Trophoblast cell (in vitro differentiated cells and primary cell): ENCODE measurements around the gene NCS1.

ENCODE experiments used
- DNase-seq, 2 donors: peaks; one replicate each; pipeline ENCODE4 v3.0.0-alpha.2; 2016
- H2AFZ ChIP-seq: 2 replicates; pipeline ENCODE4 v1.6.1; 2013; ENCODE audit warnings: low read length, moderate library complexity, mild to moderate bottlenecking; ENCODE audit not compliant: insufficient read depth, poor library complexity
- H2AK5ac ChIP-seq: 2 replicates; pipeline ENCODE4 v1.6.1; 2013; ENCODE audit warnings: mild to moderate bottlenecking, low read length
- H2BK120ac ChIP-seq: 2 replicates; pipeline ENCODE4 v1.6.1; 2013; ENCODE audit warnings: low read length, mild to moderate bottlenecking, moderate library complexity; ENCODE audit not compliant: insufficient read depth, poor library complexity
- H2BK12ac ChIP-seq: 2 replicates; pipeline ENCODE4 v1.6.1; 2013; ENCODE audit warnings: mild to moderate bottlenecking, low read length, moderate library complexity
- H2BK5ac ChIP-seq: 2 replicates; pipeline ENCODE4 v1.6.1; 2013; ENCODE audit warnings: low read length, low read depth, moderate library complexity, mild to moderate bottlenecking; ENCODE audit not compliant: poor library complexity
- H3K14ac ChIP-seq: 2 replicates; pipeline ENCODE4 v1.6.1; 2013; ENCODE audit warnings: mild to moderate bottlenecking, low read length
- H3K18ac ChIP-seq: 2 replicates; pipeline ENCODE4 v1.6.1; 2013; ENCODE audit warnings: mild to moderate bottlenecking, low read length
- H3K23ac ChIP-seq: 2 replicates; pipeline ENCODE4 v1.6.1; 2013; ENCODE audit warnings: low read length
- H3K27ac ChIP-seq: 2 replicates; pipeline ENCODE4 v1.5.1; 2013; ENCODE audit warnings: low read depth, mild to moderate bottlenecking, inconsistent platforms, low read length, moderate library complexity
- H3K27me3 ChIP-seq: 2 replicates; pipeline ENCODE4 v1.6.1; 2013; ENCODE audit warnings: inconsistent platforms, mild to moderate bottlenecking, low read length, moderate library complexity; ENCODE audit not compliant: insufficient read depth
- H3K36me3 ChIP-seq, 2 experiments: 1 replicate in 1 of 2; 2 replicates in 1 of 2; pipeline ENCODE4 v1.6.1; 2013; ENCODE audit warnings: low read length in 2 of 2, mild to moderate bottlenecking in 2 of 2, moderate library complexity in 1 of 2; ENCODE audit not compliant: insufficient read depth in 2 of 2, control insufficient read depth in 1 of 2
- H3K4ac ChIP-seq: 2 replicates; pipeline ENCODE4 v1.6.1; 2013; ENCODE audit warnings: low read depth, mild to moderate bottlenecking, low read length, moderate library complexity
- H3K4me1 ChIP-seq, 2 experiments: 1 replicate in 1 of 2; 2 replicates in 1 of 2; pipeline ENCODE4 v1.6.1; 2013; ENCODE audit warnings: low read length in 2 of 2, mild to moderate bottlenecking in 2 of 2, moderate library complexity in 1 of 2; ENCODE audit not compliant: insufficient read depth in 2 of 2, control insufficient read depth in 1 of 2
- H3K4me2 ChIP-seq: 2 replicates; pipeline ENCODE4 v1.6.1; 2013; ENCODE audit warnings: inconsistent platforms, mild to moderate bottlenecking, low read length, moderate library complexity
- H3K4me3 ChIP-seq: 2 replicates; pipeline ENCODE4 v1.5.1; 2013; ENCODE audit warnings: mild to moderate bottlenecking, low read depth, low read length, inconsistent platforms
- H3K79me1 ChIP-seq: one replicate; pipeline ENCODE4 v1.6.1; 2013; ENCODE audit warnings: low read length
- H3K79me2 ChIP-seq: 2 replicates; pipeline ENCODE4 v1.6.1; 2013; ENCODE audit warnings: low read length, mild to moderate bottlenecking; ENCODE audit not compliant: control insufficient read depth, insufficient read depth, poor library complexity
- H3K9ac ChIP-seq: 2 replicates; pipeline ENCODE4 v1.6.1; 2013; ENCODE audit warnings: mild to moderate bottlenecking, low read length
- H3K9me3 ChIP-seq: 2 replicates; pipeline ENCODE4 v1.6.1; 2013; ENCODE audit warnings: low read depth, mild to moderate bottlenecking, control low read depth, inconsistent platforms, low read length; ENCODE audit not compliant: insufficient read depth
- H4K12ac ChIP-seq: 2 replicates; pipeline ENCODE4 v1.6.1; 2013; ENCODE audit warnings: low read depth, mild to moderate bottlenecking, low read length, moderate library complexity
- H4K8ac ChIP-seq: 2 replicates; pipeline ENCODE4 v1.6.1; 2013; ENCODE audit warnings: low read depth, mild to moderate bottlenecking, low read length, moderate library complexity
- H4K91ac ChIP-seq: one replicate; pipeline ENCODE4 v1.6.1; 2013; ENCODE audit warnings: low read depth, mild to moderate bottlenecking, low read length, moderate library complexity
- WGBS: extraction: QIAGEN DNeasy Blood & Tissue Kit; methylation state at CpG from one replicate; pipeline ENCODE4 v1.1.7; 2013; ENCODE audit warnings: missing lambda C conversion rate; ENCODE audit not compliant: insufficient read length, insufficient coverage; ENCODE audit errors: extremely low coverage; 5-methylcytosine and 5-hydroxymethylcytosine counted together

Gene NCS1

GRCh38 chr9:130160862-130161470, 11.2 kb upstream of the NCS1 start:
- Histone ChIP-seq H3K4ac (no peak overlapping the region), H3K27me3 (no peaks in the 10 kb centered on the region), H3K27ac (no peak overlapping the region), H4K91ac (no peak overlapping the region), H2BK5ac (no peak overlapping the region), H4K8ac (no peak overlapping the region), H2AFZ (no peak overlapping the region), H2BK12ac (no peak overlapping the region), H2AK5ac (no peak overlapping the region), H3K14ac (no peak overlapping the region), H3K4me1 (no peaks in the 10 kb centered on the region), H3K18ac (no peak overlapping the region), H3K9me3 (no peaks in the 10 kb centered on the region), H3K4me2 (no peak overlapping the region), H3K23ac (no peak overlapping the region), H3K79me2 (no peaks in the 10 kb centered on the region), H3K4me3 (no peak overlapping the region), H2BK120ac (no peak overlapping the region), H3K36me3 (no peaks in the 10 kb centered on the region), H3K79me1 (no peaks in the 10 kb centered on the region), H3K9ac (no peak overlapping the region), H4K12ac (no peak overlapping the region)
- peak; percentile 65 to 67 for DNase-seq
- no CpG with 5 or more reads among the region's 3 CpGs for WGBS

GRCh38 chr9:130165579-130165978, 6.6 kb upstream of the NCS1 start:
- no peaks in the 10 kb centered on the region for H3K27me3 ChIP-seq
- DNase-seq = no peak
- no peak overlapping the region for H4K12ac ChIP-seq
- H4K91ac ChIP-seq = no peak overlapping the region
- no peak overlapping the region for H2BK120ac ChIP-seq
- H3K9ac ChIP-seq = no peak overlapping the region
- H3K4me1 ChIP-seq = peaks cover 0 to 6% of the 10 kb centered on the region in 2 experiments
- no peak overlapping the region for H2BK5ac ChIP-seq
- no CpG with 5 or more reads among the region's 1 CpG for WGBS
- H3K27ac ChIP-seq = no peak overlapping the region
- no peak overlapping the region for H3K4ac ChIP-seq
- H3K9me3 ChIP-seq = peaks cover 1% of the 10 kb centered on the region
- no peak overlapping the region for H3K4me2 ChIP-seq
- no peaks in the 10 kb centered on the region for H3K79me2 ChIP-seq
- H3K36me3 ChIP-seq = no peaks in the 10 kb centered on the region
- no peak overlapping the region for H2AFZ ChIP-seq
- H4K8ac ChIP-seq = no peak overlapping the region
- H3K14ac ChIP-seq = no peak overlapping the region
- no peak overlapping the region for H3K4me3 ChIP-seq
- H3K18ac ChIP-seq = no peak overlapping the region
- no peaks in the 10 kb centered on the region for H3K79me1 ChIP-seq
- no peak overlapping the region for H3K23ac ChIP-seq
- H2BK12ac ChIP-seq = no peak overlapping the region
- no peak overlapping the region for H2AK5ac ChIP-seq

- no peaks in the 10 kb centered on the region for H3K36me3 ChIP-seq
- no peak overlapping the region for H4K91ac ChIP-seq
- no CpG with 5 or more reads among the region's 4 CpGs for WGBS
Measured at GRCh38 chr9:130166399-130166798, 5.8 kb upstream of the NCS1 start.

GRCh38 chr9:130167927-130168326, 4.3 kb upstream of the NCS1 start:
- Histone ChIP-seq H4K12ac (no peak overlapping the region), H3K36me3 (no peaks in the 10 kb centered on the region), H3K4me2 (no peak overlapping the region), H3K14ac (no peak overlapping the region), H3K79me1 (peaks cover 7% of the 10 kb centered on the region), H3K9me3 (peaks cover 1% of the 10 kb centered on the region), H2BK5ac (no peak overlapping the region), H2AFZ (no peak overlapping the region), H3K79me2 (peaks cover 5% of the 10 kb centered on the region), H3K27me3 (no peaks in the 10 kb centered on the region), H3K4me3 (no peak overlapping the region), H2BK12ac (no peak overlapping the region), H3K23ac (no peak overlapping the region), H4K91ac (no peak overlapping the region), H3K9ac (no peak overlapping the region), H2BK120ac (no peak overlapping the region), H3K4ac (no peak overlapping the region), H3K4me1 (peaks cover 4 to 11% of the 10 kb centered on the region in 2 experiments), H4K8ac (no peak overlapping the region), H2AK5ac (no peak overlapping the region), H3K18ac (no peak overlapping the region), H3K27ac (no peak overlapping the region)
- no CpG with 5 or more reads among the region's 6 CpGs for WGBS
- no peak for DNase-seq

More at GRCh38 chr9:130166399-130166798, 5.8 kb upstream of the NCS1 start:
- H3K79me2 ChIP-seq = no peaks in the 10 kb centered on the region
- no peak overlapping the region for H3K4me3 ChIP-seq
- H3K4ac ChIP-seq = no peak overlapping the region
- H3K27ac ChIP-seq = no peak overlapping the region
- no peaks in the 10 kb centered on the region for H3K79me1 ChIP-seq
- H4K8ac ChIP-seq = no peak overlapping the region
- H3K4me2 ChIP-seq = no peak overlapping the region
- DNase-seq = no peak
- H3K27me3 ChIP-seq = no peaks in the 10 kb centered on the region
- no peak overlapping the region for H4K12ac ChIP-seq
- H2BK12ac ChIP-seq = no peak overlapping the region
- H2BK5ac ChIP-seq = no peak overlapping the region
- peaks cover under 1 to 7% of the 10 kb centered on the region in 2 experiments for H3K4me1 ChIP-seq
- no peak overlapping the region for H2AFZ ChIP-seq
- no peak overlapping the region for H3K23ac ChIP-seq
- peaks cover 1% of the 10 kb centered on the region for H3K9me3 ChIP-seq
- H3K14ac ChIP-seq = no peak overlapping the region
- no peak overlapping the region for H2AK5ac ChIP-seq
- no peak overlapping the region for H2BK120ac ChIP-seq
- H3K9ac ChIP-seq = no peak overlapping the region
- H3K18ac ChIP-seq = no peak overlapping the region
